ENCODE measurements around the gene TCP1.
"Not testable (repeated sequence)": the region's sequence is repeated elsewhere in the genome, so short reads cannot be mapped to it uniquely, and the experiment has no call there.

The TCP1 gene

GRCh38 chr6:159772196-159772595 is 17.2 kb downstream of the TCP1 start:
- peak; percentile 7 for DNase-seq (ENCODE audit: low read depth)

GRCh38 chr6:159769470-159769869 is 19.9 kb downstream of the TCP1 start:
- DNase-seq (ENCODE audit: low read depth) = no peak

GRCh38 chr6:159766906-159767305 is 22.5 kb downstream of the TCP1 start:
- DNase-seq (ENCODE audit: low read depth) = peak; percentile 4

- DNase-seq (ENCODE audit: low read depth) = no peak
These were observed 26.6 kb downstream of the TCP1 start for GRCh38 chr6:159762681-159763293.

GRCh38 chr6:159761873-159762680 is 27.3 kb downstream of the TCP1 start, which contains the start of gene ACAT2:
Gene ACAT2, plus strand, starts transcription at chr6:159762045. Its CDS starts 43 bp downstream, at chr6:159762088.
- DNase-seq (ENCODE audit: low read depth) = peak; percentile 94

GRCh38 chr6:159761129-159761872 is 28.1 kb downstream of the TCP1 start:
- DNase-seq (ENCODE audit: low read depth) = peak; percentile 9

GRCh38 chr6:159760602-159761057 is 28.8 kb downstream of the TCP1 start:
- DNase-seq (ENCODE audit: low read depth) = peak; percentile 36

- DNase-seq (ENCODE audit: low read depth) = no peak
These were observed 29.8 kb downstream of the TCP1 start for GRCh38 chr6:159759645-159760044.

- peak; percentile 15 for DNase-seq (ENCODE audit: low read depth)
These were observed 31.1 kb downstream of the TCP1 start for GRCh38 chr6:159758031-159759001.

GRCh38 chr6:159756508-159756907 is 32.9 kb downstream of the TCP1 start:
- DNase-seq (ENCODE audit: low read depth) = no peak

- peak; percentile 17 for DNase-seq (ENCODE audit: low read depth)
These were observed 34.2 kb downstream of the TCP1 start for GRCh38 chr6:159754959-159755914.

- DNase-seq (ENCODE audit: low read depth) = no peak
These were observed 35.0 kb downstream of the TCP1 start for GRCh38 chr6:159754401-159754800.

GRCh38 chr6:159753081-159753872 is 36.1 kb downstream of the TCP1 start:
- DNase-seq (ENCODE audit: low read depth) = no peak

GRCh38 chr6:159751448-159751847 is 38.0 kb downstream of the TCP1 start:
- no peak for DNase-seq (ENCODE audit: low read depth)

- not testable (repeated sequence) for DNase-seq (ENCODE audit: low read depth)
These were observed 41.3 kb downstream of the TCP1 start for GRCh38 chr6:159748127-159748526.

- no peak for DNase-seq (ENCODE audit: low read depth)
These were observed 42.6 kb downstream of the TCP1 start for GRCh38 chr6:159746759-159747158.

GRCh38 chr6:159745081-159745480 is 44.3 kb downstream of the TCP1 start:
- no peak for DNase-seq (ENCODE audit: low read depth)

GRCh38 chr6:159742165-159742564 is 47.2 kb downstream of the TCP1 start:
- no peak for DNase-seq (ENCODE audit: low read depth)

- no peak for DNase-seq (ENCODE audit: low read depth)
These were observed 50.1 kb downstream of the TCP1 start for GRCh38 chr6:159739341-159739740.

All from fibroblast of gingiva (primary cell).